GM08714 (cell line): ENCODE data around the gene FANCE.
"Not testable (repeated sequence)": the region's sequence is repeated elsewhere in the genome, so short reads cannot be mapped to it uniquely, and the experiment has no call there.

Source experiments
- H3K4me3 ChIP-seq: fragments of 200-500 bp; sonication (Bioruptor generic); 2 replicates; pipeline ENCODE4 v1.5.1; 2014; ENCODE audit warnings: mild to moderate bottlenecking, low read length, inconsistent platforms
- ZNF274 ChIP-seq: IDR thresholded peaks from 2 replicates; pipeline ENCODE4 v1.6.1; 2012; ENCODE audit warnings: mild to moderate bottlenecking, low read depth, low read length

Gene FANCE

DNA sequence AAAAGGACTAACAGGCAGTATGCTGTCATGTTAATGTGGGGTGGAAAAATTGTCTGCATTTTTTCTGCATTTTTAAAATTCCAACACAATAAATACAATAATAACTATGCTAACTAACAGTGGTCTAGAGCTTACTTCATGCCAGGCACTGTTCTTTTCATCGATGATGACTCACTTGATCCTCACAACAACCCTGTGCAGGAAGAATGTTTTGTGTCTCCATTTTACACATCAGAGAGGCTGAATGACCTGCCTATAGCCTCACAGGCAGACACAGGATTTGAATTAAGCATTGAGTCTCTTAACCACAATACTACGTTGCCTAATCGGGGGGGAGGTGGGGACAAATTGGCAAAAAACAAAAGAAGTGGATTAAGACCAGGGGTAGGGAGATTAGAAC lies 26.9 kb upstream of the FANCE start:
- TF ChIP-seq ZNF274, result no peak
- H3K4me3 ChIP-seq, result no peak overlapping the region

DNA sequence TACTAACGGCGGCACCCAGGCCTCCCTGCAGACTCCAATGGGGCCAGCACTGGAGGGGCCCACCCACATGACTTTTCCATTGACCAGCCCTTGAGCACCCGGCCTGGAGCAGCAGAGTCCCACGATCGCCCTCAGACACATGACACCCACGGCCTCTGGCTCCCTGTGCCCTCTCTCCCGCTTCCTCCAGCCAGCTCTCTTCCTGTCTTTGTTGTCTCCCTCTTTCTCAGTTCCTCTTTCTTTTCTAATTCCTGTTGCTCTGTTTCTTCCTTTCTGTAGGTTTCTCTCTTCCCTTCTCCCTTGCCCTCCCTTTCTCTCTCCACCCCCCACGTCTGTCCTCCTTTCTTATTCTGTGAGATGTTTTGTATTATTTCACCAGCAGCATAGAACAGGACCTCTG lies 26.1 kb upstream of the FANCE start:
- TF ChIP-seq ZNF274, result no peak
- no peak overlapping the region for H3K4me3 ChIP-seq

GRCh38 chr6:35427435-35427834 lies 24.7 kb upstream of the FANCE start:
- H3K4me3 ChIP-seq, result no peak overlapping the region
- TF ChIP-seq ZNF274, result no peak

GRCh38 chr6:35427851-35428321 lies 24.3 kb upstream of the FANCE start:
- H3K4me3 ChIP-seq, result no peak overlapping the region
- no peak for TF ChIP-seq ZNF274

- H3K4me3 ChIP-seq, result no peak overlapping the region
- TF ChIP-seq ZNF274, result no peak
Measured at GRCh38 chr6:35428421-35429149, 23.6 kb upstream of the FANCE start.

GRCh38 chr6:35429463-35429862 lies 22.7 kb upstream of the FANCE start:
- no peak for TF ChIP-seq ZNF274
- H3K4me3 ChIP-seq, result no peak overlapping the region

DNA sequence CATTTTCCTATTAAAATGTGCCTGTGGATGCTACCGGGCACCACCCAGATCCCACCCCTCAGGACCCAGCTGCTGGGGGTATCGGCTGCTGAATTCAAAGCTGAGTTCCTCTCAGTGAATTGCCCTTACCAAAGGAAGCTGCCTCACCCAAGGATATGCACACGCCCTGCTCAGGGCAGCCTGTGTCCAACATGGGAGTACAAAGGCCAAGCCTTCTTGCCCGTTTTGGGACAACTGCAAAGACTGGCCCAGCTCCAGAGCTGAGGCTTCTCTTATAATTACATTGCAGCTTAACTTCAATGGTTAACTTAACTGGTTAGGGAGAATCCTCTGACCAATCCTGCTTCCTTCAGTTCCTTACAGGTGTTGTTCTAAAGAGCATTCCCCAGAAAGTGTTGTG lies 19.8 kb upstream of the FANCE start:
- no peak for TF ChIP-seq ZNF274
- no peak overlapping the region for H3K4me3 ChIP-seq

DNA sequence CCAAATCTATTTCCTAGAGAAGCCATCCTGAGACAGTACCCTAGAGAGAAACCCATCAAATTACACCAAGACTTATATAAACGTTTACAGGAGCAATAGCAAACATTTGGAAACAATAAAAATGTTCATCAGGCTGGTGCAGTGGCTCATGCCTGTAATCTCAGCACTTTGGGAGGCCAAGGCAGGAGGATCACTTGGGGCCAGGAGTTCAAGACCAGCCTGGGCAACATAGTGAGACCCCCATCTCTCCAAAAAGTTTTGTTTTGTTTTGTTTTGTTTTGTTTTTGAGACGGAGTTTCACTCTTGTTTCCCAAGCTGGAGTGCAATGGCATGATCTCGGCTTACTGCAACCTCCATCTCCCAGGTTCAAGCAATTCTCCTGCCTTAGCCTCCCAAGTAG lies 19.4 kb upstream of the FANCE start:
- H3K4me3 ChIP-seq, result not testable (repeated sequence)

- TF ChIP-seq ZNF274, result no peak
Measured at GRCh38 chr6:35435074-35435837, 16.9 kb upstream of the FANCE start.

DNA sequence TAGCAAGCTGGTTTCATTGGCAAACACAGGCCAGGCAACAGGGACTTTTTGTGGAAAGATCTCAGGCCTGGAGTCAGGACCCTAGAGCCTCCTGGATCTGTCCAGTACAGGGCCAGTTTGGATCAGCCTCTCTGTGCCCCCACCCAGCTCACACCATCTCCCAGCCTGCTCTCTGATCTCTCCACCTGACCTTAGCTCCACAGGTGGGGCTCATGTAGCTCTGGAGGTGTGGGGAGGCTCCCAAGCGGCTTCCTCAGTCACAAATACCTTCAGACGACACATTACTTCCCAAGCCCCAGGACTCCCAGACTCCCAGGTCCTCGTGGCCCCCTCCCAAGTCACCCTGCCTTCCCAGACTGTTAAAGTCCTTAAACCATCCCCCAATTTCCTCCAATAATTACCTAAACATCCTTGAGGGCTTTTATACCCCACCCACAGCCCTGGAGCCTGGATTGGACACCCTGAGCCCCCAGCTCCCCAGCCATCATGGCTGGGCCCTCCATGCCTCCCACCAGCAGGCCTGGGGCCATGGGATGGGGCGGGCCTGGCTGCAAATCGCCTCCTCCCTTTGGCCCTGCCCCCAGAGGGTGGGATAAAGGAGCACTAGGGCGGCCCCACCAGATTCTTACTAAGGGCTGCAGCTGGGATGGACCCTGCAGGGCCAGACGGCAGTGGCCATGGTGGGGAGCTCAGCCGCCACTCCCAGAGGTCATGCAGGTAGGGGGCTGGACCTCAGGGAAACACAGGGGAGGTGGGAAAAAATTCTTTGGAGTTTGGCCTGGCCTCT lies 15.9 kb upstream of the FANCE start:
- no peak overlapping the region for H3K4me3 ChIP-seq
- no peak for TF ChIP-seq ZNF274

More at GRCh38 chr6:35435074-35435837, 16.9 kb upstream of the FANCE start:
- no peak overlapping the region for H3K4me3 ChIP-seq

- H3K4me3 ChIP-seq, result not testable (repeated sequence)
Measured at GRCh38 chr6:35438378-35439065, 13.6 kb upstream of the FANCE start.

DNA sequence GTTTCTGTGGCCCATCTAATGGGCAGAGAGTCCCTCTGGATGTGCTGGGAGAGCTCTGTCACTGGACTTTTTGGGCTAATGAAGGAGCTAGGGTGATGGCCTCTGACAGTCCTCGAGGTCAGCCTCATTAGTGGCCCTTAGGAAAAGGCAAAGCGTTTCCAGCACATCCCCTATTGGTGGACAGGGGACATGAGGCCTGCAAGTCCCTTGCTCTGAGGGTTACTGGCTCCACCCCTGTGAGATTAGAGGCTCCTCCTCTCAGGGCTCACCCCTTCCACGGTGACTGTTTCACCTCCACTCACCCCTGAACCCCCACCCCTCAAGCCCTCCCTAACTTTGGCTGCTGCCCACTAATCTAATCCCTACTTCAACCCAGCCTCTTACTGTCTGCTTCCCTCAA lies 12.8 kb upstream of the FANCE start:
- H3K4me3 ChIP-seq, result no peak overlapping the region
- no peak for TF ChIP-seq ZNF274

GRCh38 chr6:35441205-35441604 lies 10.9 kb upstream of the FANCE start:
- no peak for TF ChIP-seq ZNF274
- no peak overlapping the region for H3K4me3 ChIP-seq

DNA sequence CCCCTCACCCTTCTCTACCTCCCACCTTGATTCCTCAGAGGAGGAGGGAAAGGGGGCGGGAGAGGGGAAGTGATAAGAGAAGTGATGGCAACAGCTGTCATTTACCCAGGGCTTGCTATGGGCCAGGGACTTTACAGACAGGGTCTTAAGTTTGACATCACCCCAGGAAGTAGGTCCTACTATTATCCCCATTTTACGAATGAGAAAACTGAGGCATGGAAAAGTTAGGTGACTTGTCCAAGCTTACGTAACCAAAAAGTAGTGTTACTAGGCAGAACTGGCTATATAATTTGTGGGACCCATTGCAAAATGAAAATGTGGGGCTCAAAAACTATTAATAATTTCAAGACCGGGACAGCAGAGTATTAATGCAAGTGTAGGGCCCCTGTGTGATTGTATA lies 10.5 kb upstream of the FANCE start:
- no peak for TF ChIP-seq ZNF274
- no peak overlapping the region for H3K4me3 ChIP-seq
